GM19452 (cell line): ENCODE measurements around the gene CHD3.
A peak's percentile ranks its signal among the peaks of the same experiment; 100 is the strongest.
"Not testable (repeated sequence)": the region's sequence is repeated elsewhere in the genome, so short reads cannot be mapped to it uniquely, and the experiment has no call there.

ENCODE experiments used
- ATAC-seq: cut with Tn5 transposase; IDR thresholded peaks from one replicate; pipeline ENCODE4 v1.9.1; 2021; ENCODE audit not compliant: unreplicated experiment

CHD3 gene

GRCh38 chr17:7849751-7850504, 38.7 kb upstream of the CHD3 start:
- no peak for ATAC-seq

- ATAC-seq: no peak
These were observed 37.7 kb upstream of the CHD3 start for GRCh38 chr17:7850701-7851437.

- ATAC-seq: peak; percentile 58
These were observed 36.9 kb upstream of the CHD3 start for GRCh38 chr17:7851438-7852261.

GRCh38 chr17:7852262-7852670, 36.3 kb upstream of the CHD3 start:
- ATAC-seq: no peak

GRCh38 chr17:7852919-7853690, 35.5 kb upstream of the CHD3 start:
- ATAC-seq: no peak

GRCh38 chr17:7853691-7854038, 34.9 kb upstream of the CHD3 start:
- ATAC-seq: no peak

- ATAC-seq: no peak
These were observed 34.4 kb upstream of the CHD3 start for GRCh38 chr17:7854078-7854777.

- ATAC-seq: no peak
These were observed 33.5 kb upstream of the CHD3 start, which contains the start of gene TMEM88 for GRCh38 chr17:7854851-7855659. TMEM88 (plus strand) TSS chr17:7855066; CDS start chr17:7855075, 9 bp downstream.

GRCh38 chr17:7855660-7856010, 33.0 kb upstream of the CHD3 start:
- ATAC-seq: no peak

- no peak for ATAC-seq
These were observed 32.4 kb upstream of the CHD3 start for GRCh38 chr17:7856011-7856810.

GRCh38 chr17:7856811-7857712, 31.5 kb upstream of the CHD3 start, which contains the start of gene NAA38:
NAA38 (minus strand) TSS chr17:7857559; CDS start chr17:7857463, 96 bp downstream.
- ATAC-seq: peak; percentile 70

- ATAC-seq: peak; percentile 41
These were observed 30.7 kb upstream of the CHD3 start, which contains the start of gene CYB5D1 for GRCh38 chr17:7857713-7858521. CYB5D1 (plus strand) TSS chr17:7858003; CDS start chr17:7858135, 132 bp downstream.

- no peak for ATAC-seq
These were observed 30.1 kb upstream of the CHD3 start for GRCh38 chr17:7858522-7858810.

- ATAC-seq: no peak
These were observed 29.6 kb upstream of the CHD3 start for GRCh38 chr17:7859028-7859427.

GRCh38 chr17:7862692-7863437, 25.7 kb upstream of the CHD3 start:
- no peak for ATAC-seq

GRCh38 chr17:7864384-7864783, 24.2 kb upstream of the CHD3 start:
- not testable (repeated sequence) for ATAC-seq
